A172 (cell line): ENCODE results near the gene TMEM40. TPM values are rescaled to one million over a fixed set of nuclear protein-coding genes. Genes with fewer than 3 reads are reported as not detected.
"Not testable (repeated sequence)": the region's sequence is repeated elsewhere in the genome, so short reads cannot be mapped to it uniquely, and the experiment has no call there.

Source experiments
- DNase-seq: peaks from one replicate; pipeline ENCODE4 v3.0.0-alpha.2; 2015; ENCODE audit warnings: low spot score
- total RNA-seq: library from RNA; depleted of rRNA; stranded (reverse); fragments of >200 nt; shearing (Covaris generic); gene quantifications from 2 replicates; pipeline ENCODE4 v1.2.3, GENCODE V29; 2014

TMEM40 gene
- total RNA-seq, 1 experiment from 2014 or later, result not detected

DNA sequence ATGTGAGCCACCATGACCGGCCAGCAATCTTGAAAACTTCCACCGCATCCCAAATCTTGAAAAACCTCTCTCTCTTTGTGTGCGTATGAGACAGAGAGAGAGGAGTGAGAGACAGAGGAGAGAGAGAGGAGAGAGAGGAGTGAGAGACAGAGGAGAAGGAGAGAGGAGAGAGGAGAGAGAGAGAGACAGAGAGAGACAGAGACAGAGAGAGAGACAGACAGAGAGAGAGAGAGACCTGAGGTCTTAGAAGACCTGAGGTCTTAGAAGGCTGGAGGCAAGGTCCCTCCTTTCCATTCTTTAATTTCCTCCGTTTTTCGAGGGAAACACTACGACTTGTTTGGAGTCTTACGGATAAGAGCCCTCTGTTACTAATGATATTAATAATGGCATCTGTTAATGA, 39.5 kb downstream of the TMEM40 start:
- DNase-seq, result no peak

DNA sequence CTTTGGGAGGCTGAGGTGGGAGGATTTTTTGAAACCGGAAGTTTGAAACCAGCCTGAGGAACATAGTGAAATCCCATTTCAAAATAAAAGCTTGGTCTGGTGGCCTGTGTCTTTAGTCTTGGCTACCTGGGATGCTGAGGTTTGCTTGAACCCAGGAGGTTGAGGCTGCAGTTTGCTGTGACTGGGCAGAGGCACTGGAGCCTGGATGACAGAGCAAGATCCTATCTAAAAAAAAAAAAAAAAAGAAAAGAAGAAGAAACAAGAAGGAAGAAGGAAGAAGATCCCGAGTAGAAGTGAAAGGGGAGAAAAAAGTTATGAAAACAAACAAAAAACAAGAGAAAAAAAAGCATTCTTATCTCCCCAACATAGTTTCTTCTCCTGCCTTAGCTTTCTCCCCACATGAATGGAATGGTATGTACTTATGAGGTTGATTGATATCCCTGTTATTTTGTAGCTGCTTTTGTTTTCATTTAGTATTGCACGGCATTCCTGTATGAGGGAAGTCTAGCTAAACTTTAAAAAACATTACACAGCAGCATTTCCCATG, 42.4 kb downstream of the TMEM40 start:
- no peak for DNase-seq

DNA sequence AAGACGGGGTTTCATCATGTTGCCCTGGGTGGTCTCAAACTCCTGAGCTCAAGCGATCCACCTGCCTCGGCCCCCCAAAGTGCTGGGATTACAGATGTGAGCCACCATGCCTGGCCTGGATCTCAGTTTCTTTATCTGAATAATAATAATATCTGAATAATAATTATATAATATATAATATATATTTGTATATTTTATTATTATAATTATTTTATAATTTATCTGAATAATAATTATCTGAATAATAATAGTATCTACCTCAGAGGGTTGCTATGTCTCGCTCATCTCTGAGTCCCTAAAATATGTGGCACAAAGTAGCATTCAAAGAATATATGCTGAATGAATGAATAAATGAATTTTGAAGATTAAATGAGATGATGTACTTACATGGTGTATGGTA, 44.8 kb downstream of the TMEM40 start:
- DNase-seq, result no peak

DNA sequence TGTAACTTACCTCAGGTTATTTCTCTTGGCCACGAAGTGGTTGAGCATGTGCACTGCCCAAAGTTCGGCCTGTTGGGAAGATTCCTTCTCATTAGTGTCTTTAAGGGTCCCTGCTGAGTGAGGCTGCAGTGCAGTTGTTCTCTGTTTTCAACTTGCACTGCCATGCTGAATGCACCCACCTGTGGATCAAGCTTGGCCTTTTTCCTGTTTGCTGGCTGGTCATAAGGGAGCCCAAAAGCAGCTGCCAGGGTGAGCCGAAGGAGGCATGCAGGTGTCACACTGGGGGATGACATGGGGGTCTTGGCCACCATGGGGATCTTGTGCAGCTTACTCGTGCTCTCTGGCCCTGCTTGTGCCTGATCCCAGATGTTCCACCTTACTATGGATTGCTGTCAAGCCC, 49.0 kb downstream of the TMEM40 start:
- DNase-seq, result no peak

DNA sequence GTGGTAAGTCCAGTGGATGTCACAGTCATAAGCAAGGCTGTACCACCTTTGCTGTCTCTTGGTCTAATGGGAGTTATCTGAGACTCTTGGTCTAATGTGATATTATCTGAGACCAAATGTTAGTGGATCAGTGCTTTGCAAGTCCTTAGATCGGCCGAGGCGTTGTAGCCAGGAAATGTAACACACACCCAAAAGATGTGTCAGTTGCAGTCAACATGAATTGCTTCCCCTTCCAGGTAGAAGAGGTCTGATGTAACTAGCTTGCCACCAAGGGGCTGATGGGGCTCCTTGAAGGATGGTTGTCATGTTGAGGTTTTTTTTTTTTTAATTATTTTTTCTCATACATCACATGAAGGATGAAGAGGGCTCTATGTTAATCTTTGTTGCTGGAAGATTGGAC, 49.7 kb downstream of the TMEM40 start:
- no peak for DNase-seq

DNA sequence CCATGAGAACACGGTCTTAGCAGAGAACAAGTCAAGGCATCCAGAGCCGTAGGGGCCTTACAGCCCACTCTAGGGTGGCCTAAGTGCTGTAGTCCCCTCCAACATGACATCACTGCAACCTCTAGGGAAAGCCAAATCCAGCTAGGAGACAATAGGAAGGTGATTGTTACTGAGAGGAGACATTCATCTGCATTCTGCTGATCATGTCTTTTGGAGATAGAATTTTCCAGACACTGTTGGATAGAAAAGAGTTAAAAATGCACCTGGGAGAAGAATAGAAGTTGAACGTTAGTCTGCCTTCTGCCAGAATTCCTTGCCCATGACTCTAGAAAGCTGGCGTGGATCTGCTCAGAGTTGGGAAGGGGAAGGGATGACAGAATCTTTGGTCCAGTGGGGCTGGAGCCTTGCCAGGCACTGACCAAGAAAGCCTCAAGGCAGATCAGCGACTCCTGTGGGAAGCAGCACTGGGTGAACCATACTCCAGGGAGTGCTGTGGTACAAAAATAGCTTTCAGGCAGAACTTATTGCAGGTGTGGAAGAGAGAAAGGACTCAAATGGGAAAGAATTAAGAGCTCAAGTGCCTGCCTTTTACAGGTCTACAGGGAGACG, 50.4 kb downstream of the TMEM40 start:
- peak; percentile 86 for DNase-seq

DNA sequence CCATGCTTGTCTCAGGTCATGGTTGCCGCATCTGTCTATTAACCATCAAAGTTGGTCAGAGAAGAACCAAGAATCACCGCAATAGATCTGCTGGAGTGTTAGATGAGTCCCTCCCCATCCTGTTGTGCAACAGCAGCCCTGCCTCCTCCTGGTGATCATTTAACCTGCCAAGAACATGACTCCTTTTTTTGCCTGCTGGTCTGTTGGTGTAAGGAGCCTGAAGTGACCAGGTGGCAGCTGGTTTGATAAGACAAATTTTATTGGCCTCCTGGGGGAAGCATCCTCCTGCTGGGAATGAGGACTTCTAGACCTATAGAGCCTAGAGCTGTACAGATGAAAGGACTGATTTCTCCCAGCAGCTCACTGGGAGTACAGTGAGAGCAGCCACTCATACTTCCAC, 51.6 kb downstream of the TMEM40 start:
- DNase-seq, result no peak

DNA sequence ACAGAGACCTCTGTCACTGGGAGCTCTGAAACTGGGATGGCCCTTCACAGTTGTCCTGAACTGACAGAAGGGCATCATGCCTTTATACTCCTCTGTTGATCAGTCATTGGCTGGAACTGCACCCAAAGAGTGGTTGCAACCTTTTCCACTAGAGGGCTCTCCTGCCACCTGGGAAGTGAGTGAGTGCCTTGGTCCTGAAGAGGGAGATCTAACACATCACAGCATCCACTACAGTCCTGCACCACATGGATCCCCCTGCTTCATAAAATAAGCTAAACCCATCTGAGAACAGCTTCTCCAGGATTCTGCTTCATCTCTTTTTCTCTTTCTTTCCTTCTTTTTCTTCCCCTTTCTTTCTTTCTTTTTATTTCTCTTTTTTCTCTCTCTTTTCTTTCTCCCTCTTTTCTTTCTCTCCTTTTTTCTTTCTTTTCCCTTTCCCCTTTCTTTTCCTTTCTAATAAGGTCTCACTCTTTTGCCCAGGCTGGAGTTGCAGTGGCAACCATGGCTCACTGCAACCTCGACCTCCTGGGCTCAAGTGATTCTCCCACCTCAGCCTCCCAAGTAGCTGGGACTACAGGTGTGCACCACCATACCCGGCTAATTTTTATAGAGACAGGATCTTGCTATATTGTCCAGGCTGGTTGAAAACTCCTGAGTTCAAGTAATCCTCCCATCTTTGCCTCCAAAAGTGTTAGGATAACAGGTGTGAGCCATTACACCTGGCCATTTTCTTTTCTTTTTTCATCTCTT, 52.4 kb downstream of the TMEM40 start:
- peak; percentile 83 for DNase-seq

DNA sequence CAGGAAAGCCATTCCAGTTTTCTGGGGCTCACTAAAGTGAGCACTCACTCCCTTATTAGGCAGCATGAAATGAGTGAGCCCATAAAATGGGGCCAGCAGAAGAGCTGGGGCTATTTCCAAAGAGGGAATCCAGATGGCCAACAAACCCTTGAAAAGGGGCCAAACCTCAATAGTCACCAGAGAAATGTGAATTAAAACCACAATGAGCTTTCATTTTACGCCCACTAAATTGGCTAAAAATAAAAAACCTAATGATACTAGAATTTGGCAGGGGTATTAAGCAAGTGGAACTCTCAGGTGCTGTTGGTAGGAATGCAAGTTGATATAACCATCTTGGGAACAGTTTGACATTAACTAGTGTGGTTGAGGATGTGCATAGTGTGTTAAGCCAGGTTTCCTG, 53.1 kb downstream of the TMEM40 start:
- no peak for DNase-seq

DNA sequence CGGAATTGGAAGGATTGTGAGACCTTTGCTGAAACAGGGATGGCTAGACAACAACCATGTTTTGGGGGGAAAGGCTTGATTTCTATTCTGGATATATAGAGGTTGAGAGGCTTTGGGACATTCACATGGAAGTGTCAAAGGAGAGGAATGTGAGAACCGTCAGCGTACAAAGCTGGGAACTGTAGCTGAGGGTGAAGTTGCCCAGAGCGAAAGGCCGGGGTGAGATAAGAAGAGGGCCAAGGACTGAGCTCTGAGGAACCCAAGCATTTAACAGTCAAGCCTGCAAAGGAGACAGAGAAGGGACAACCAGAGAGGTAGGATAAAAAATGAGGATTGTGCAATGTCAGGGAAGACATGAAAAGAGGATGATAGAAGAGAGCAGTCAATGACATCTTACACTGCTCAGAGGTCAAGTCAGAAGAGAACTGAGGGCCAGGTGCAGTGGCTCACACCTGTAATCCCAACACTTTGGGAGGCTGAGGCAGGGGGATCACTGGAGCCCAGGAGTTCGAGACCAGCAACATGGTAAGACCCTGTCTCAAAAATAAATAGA, 53.6 kb downstream of the TMEM40 start:
- DNase-seq, result no peak

DNA sequence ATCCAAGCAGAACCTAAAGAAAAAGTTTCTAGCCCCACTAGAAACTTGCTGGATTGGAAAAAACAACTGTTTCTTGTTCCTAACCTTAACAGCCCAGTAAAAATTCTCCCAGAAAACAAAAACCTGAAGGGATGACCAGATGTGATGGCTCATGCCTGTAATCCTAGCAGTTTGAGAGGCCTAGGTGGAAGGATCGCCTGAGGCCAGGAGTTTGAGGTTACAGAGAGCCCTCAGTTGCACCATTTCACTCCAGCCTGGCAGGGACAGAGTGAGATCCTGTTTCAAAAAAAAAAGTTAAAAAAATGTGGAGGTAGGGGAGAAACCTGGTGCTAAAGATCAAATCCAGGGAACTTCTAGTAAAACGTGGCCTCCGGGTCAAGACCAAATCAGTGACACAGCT, 56.6 kb downstream of the TMEM40 start:
- DNase-seq, result no peak

DNA sequence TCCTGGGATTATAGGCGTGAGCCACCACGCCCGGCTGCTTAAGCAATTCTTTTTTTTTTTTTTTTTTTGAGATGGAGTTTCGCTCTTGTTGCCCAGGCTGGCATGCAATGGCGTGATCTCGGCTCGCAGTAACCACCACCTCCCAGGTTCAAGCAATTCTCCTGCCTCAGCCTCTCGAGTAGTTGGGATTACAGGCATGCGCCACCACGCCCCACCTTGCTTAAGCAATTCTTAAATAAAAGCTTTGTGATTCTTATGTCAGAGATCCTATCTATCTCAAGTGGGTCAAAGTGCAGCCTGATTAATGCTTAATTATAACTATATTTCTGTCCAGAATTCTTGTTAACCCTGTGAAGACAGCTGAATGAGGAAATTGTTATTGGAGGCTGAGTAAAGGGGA, 57.5 kb downstream of the TMEM40 start:
- not testable (repeated sequence) for DNase-seq

DNA sequence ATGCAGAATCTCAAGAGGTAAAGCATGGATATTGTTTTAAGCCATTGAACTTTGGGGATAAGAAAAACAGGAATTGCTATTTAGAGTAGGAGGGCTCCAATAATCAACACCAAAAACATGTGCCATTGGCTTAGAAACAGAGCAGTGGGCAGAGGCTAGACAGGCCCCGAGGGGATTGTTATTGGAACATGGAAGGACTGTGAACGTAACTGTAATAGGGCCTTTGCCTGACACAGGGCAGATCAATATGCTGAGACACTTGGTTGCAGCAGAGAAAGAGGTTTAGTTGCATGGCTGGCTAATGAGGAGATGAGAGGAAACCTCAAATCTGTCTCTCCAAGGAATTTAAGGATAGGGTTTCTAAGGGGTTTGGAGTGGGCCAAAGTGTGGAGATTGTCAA, 58.3 kb downstream of the TMEM40 start:
- DNase-seq, result no peak

DNA sequence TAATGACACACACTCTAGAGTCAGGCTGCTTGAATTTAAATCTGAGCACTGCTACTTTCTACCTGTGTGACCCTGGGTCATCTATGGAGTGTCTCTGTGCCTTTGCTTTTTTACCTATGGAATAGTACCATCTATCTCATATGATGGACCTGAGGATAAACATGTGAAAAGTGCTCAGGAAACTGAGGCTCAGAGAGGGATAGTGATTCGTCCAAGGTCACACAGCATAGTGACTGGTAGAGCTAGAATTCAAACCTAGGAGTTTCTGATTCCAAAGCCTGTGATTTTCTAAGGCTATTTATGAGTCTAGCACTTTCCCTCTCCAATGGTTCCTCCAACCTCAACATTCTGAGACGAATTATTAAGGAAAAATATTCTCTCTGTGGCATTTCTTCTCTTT, 63.1 kb downstream of the TMEM40 start:
- DNase-seq, result no peak

DNA sequence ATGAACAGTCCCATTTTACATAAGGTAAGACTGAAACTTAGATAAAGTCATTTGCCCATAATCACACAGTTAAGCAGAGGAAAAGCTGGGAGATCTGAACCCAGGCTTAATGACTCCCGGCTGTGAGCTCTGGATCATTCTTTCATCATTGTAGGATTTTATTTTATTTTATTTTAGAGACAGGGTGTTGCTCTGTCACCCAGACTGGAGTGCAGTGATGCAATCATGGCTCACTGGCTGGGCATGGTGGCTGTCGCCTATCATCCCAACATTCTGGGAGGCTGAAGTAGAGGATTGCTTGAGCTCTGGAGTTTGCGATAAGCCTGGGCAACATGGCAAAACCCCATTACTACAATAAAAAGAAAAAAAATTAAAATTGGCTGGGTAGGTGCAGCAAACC, 63.9 kb downstream of the TMEM40 start:
- no peak for DNase-seq

DNA sequence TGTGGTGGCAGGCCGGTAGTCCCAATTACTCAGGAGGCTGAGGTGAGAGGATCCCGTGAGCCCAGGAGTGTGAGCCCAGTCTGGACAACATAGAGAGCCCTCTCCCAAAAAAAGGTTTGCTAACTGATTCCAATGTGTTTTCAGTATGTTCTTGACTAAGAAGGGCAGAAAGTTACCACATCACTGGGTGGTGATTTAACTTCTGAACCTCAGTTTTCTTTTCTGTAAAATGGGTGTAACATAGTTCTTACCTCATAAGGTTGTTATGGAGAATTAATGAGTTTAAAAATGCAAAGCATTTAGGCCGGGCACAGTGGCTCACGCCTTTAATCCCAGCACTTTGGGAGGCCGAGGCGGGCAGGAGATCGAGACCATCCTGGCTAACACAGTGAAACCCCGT, 66.6 kb downstream of the TMEM40 start:
- DNase-seq, result no peak

DNA sequence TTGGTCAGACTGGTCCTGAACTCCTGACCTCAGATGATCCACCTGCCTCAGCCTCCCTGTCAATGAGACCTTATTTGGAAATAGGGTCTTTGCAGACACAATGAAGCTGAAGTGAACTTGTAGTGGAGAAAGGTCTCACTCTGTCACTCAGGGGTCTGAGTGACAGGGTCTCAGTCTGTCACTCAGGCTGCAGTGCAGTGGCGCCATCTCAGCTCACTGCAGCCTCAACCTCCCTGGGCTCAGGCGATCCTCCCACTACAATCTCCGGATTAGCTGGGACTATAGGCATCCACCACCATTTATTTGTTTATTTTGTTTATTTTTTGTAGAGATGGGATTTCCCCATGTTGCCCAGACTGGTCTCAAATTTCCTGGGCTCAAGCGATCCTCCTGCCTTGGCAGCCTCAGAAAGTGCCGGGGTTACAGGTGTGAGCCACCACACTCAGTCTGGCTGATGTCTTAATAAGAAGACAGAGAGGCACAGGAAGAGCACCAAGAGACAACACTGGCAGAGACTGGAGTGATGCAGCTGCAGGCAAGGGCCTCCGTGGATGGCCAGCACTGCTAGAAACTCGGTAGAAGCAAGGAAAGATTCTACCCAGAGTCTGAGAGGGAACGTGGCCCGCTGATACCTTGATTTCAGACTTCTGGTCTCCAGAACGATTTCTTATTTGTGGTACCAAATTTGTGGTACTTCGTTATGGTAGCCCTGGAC, 68.9 kb downstream of the TMEM40 start:
- DNase-seq, result no peak

DNA sequence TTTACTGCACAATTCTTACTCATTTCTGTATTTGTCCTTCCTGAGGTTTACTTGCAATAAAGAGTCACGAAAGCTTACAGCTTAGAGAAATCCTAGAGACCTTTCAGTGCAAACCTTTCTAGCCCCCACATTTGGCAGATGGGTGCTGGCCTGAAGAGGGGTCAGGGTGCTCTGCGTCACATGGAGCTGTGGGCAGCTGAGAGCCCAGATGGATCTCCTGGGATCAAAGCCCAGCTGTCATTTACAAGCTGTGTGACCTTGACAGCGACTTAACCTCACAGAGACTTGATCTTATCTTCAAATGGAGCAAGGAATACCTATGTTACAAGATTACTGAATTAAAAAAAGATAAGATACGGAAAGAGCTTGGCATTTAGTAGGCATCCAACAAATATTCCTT, 71.1 kb downstream of the TMEM40 start:
- DNase-seq, result no peak

DNA sequence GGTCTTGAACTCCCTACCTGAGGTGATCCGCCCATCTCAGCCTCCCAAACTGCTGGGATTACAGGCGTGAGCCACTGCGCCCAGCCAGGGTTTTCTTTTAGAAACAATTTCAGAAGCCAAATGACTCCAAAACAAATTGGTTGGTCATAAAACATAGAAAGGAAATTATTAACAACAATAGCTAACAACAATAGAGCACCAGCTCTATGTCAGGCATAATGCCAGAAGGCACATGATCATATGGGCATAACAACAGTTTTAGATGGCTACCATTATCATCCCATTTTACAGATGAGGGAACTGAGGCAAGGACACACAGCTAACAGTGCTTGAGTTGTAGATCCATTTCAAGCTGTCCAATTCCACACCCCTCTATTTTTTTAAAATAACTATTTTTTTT, 73.0 kb downstream of the TMEM40 start:
- no peak for DNase-seq
